Spleen (tissue), 11 donors: Measurements from ENCODE around the gene ARNT2. TPM values are rescaled to one million over a fixed set of nuclear protein-coding genes. Genes with fewer than 3 reads are reported as not detected.

Experiments
- DNase-seq: peaks from one replicate; pipeline ENCODE4 v3.0.0-alpha.2; 2020
- H3K27ac ChIP-seq, 8 donors: fragments of 200-600 bp; sonication (generic) in 7 of 8; 1 replicate in 4 of 8; 2 replicates in 4 of 8; pipeline versions ENCODE4 v1.5.0 to v1.8.0; 2016 to 2021; ENCODE audit warnings: inconsistent platforms in 4 of 8, mild to moderate bottlenecking in 4 of 8, moderate library complexity in 1 of 8
- H3K27me3 ChIP-seq, 7 donors: fragments of 200-600 bp; sonication (generic) in 6 of 7; replicated peaks in 1 of 7; 1 replicate in 4 of 7; 2 replicates in 3 of 7; pipeline versions ENCODE4 v1.5.0 to v1.8.0; 2016 to 2021; ENCODE audit warnings: inconsistent platforms in 3 of 7, mild to moderate bottlenecking in 1 of 7
- H3K36me3 ChIP-seq, 6 donors: fragments of 200-600 bp; sonication (generic) in 5 of 6; 1 replicate in 4 of 6; 2 replicates in 2 of 6; pipeline versions ENCODE4 v1.5.0 to v1.8.0; 2016 to 2021; ENCODE audit warnings: inconsistent platforms in 2 of 6
- H3K4me1 ChIP-seq, 6 donors: fragments of 200-600 bp; sonication (generic) in 5 of 6; 1 replicate in 3 of 6; 2 replicates in 3 of 6; pipeline versions ENCODE4 v1.5.0 to v1.8.0; 2016 to 2021; ENCODE audit warnings: inconsistent platforms in 3 of 6
- H3K4me3 ChIP-seq, 8 donors: fragments of 200-600 bp; sonication (generic) in 7 of 8; 1 replicate in 4 of 8; 2 replicates in 4 of 8; pipeline versions ENCODE4 v1.5.0 to v1.8.0; 2016 to 2021; ENCODE audit warnings: inconsistent platforms in 4 of 8, mild to moderate bottlenecking in 4 of 8, moderate library complexity in 2 of 8
- H3K9me3 ChIP-seq, 8 donors: fragments of 200-600 bp; sonication (generic) in 7 of 8; 1 replicate in 4 of 8; 2 replicates in 4 of 8; pipeline versions ENCODE4 v1.5.0 to v1.8.0; 2016 to 2021; ENCODE audit warnings: inconsistent platforms in 4 of 8
- POLR2A ChIP-seq, 3 donors: fragments of 450-650 bp; IDR thresholded peaks; one replicate each; pipeline ENCODE4 v1.5.1; 2017; ENCODE audit warnings: antibody characterized with exemption in 3 of 3, mild to moderate bottlenecking in 1 of 3
- POLR2AphosphoS5 ChIP-seq, 3 donors: sonication (generic); formaldehyde crosslinking; IDR thresholded peaks; one replicate each; pipeline ENCODE4 v1.5.1; 2017; ENCODE audit warnings: antibody characterized with exemption in 3 of 3
- WGBS, 5 donors: extraction: QIAGEN DNeasy Blood & Tissue Kit in 3 of 5; methylation state at CpG; one replicate each; pipeline versions ENCODE4 v1.1.5 to v1.1.7; 2013 to 2018; 5-methylcytosine and 5-hydroxymethylcytosine counted together
- intact Hi-C: fragments of 100-400 bp; cut with DNase I; formaldehyde crosslinking; loops from one replicate; pipeline ENCODE4 v1.15.0; 2023; ENCODE audit warnings: low total_unique reads
- polyA plus RNA-seq, 3 donors: library from polyadenylated mRNA; stranded (reverse); fragments of 200-250 nt; gene quantifications; one replicate each; pipeline ENCODE4 v1.2.1, GENCODE V29; 2013
- total RNA-seq, 7 donors: library from RNA; depleted of rRNA in 3 of 7; stranded (reverse); fragments of >200 nt in 3 of 7; fragmentation: NEBNext Ultra II Directional in 4 of 7; extraction: Animal tissue kit (Norgen Biotek cat#: 25700) in 4 of 7; gene quantifications; one replicate each; pipeline versions ENCODE4 v1.1.0 to v1.2.1, GENCODE V29; 2016 to 2021
- TF ChIP-seq, protein P1 (sequence below), 11 experiments: fragments of 200-600 bp in 7 of 11; fragments of 450-650 bp in 4 of 11; sonication (generic) in 4 of 11; IDR thresholded peaks in 8 of 11; conservative IDR thresholded peaks in 3 of 11; 1 replicate in 7 of 11; 2 replicates in 4 of 11; pipeline versions ENCODE4 v1.4.0 to v1.8.0; 2016 to 2021; ENCODE audit warnings: antibody characterized with exemption in 11 of 11, inconsistent platforms in 4 of 11, mild to moderate bottlenecking in 1 of 11
- donor health status: healthy with polysubstance abuse.
- donor health status: DM: no; HTN: no; CAD: no; lungs with moderate emphysema.
- donor health status: DM: no; HTN: no; CAD: no.
- donor health status: Bipolar disorder and iron deficiency.
- donor health status: healthy.
- donor health status: DM: no; HTN: no; CAD: no.
- donor health status: DM: yes; HTN: yes; CAD: no.

Gene ARNT2
- total and polyA plus RNA-seq, 10 donors, result 1.9 to 12.3 (median 9.1) TPM

DNA sequence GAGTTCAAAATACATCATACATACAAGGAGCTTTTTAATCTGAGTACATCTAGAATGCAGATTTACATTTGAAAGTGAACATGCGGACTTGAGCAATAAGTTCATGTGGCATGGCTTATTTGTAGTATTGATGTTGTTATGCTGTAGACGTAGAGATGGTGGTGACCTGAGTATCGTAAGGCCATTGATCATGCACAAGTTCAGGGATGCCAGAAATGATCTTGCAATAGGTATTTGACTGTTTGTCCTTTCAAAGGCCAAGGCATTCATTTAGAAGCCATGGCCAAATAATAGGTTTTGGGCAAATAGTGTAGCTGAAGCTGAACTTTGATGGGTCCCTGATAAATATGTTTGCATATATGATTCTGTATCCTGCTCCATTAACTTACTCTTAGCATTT, 35.0 kb downstream of the ARNT2 start:
- Histone ChIP-seq H3K9me3 (no peaks in the 10 kb centered on the region), H3K36me3 (no peaks in the 10 kb centered on the region), H3K4me3 (no peak overlapping the region), H3K4me1 (peaks cover 0 to 21% (median 6%) of the 10 kb centered on the region in 6 donors), H3K27me3 (peaks cover 0 to 20% (median 0%) of the 10 kb centered on the region in 7 donors), H3K27ac (no peak overlapping the region)
- TF ChIP-seq, protein P1, sequence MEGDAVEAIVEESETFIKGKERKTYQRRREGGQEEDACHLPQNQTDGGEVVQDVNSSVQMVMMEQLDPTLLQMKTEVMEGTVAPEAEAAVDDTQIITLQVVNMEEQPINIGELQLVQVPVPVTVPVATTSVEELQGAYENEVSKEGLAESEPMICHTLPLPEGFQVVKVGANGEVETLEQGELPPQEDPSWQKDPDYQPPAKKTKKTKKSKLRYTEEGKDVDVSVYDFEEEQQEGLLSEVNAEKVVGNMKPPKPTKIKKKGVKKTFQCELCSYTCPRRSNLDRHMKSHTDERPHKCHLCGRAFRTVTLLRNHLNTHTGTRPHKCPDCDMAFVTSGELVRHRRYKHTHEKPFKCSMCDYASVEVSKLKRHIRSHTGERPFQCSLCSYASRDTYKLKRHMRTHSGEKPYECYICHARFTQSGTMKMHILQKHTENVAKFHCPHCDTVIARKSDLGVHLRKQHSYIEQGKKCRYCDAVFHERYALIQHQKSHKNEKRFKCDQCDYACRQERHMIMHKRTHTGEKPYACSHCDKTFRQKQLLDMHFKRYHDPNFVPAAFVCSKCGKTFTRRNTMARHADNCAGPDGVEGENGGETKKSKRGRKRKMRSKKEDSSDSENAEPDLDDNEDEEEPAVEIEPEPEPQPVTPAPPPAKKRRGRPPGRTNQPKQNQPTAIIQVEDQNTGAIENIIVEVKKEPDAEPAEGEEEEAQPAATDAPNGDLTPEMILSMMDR (IDR thresholded peaks at IDR 0.05 in 8 of 11, conservative IDR thresholded peaks at IDR 0.05 in 3 of 11), result no peak
- TF ChIP-seq POLR2AphosphoS5 (IDR thresholded peaks at IDR 0.05), result no peak
- no peak for TF ChIP-seq POLR2A (IDR thresholded peaks at IDR 0.05)
- intact Hi-C loops, result no loop called here
- 79 to 97% (median 88%) methylated on average over 3 of the region's 3 CpGs for WGBS, 5 donors
- DNase-seq, result no peak

- Histone ChIP-seq H3K9me3 (no peaks in the 10 kb centered on the region), H3K36me3 (no peaks in the 10 kb centered on the region), H3K4me1 (peaks cover 0 to 17% (median 4%) of the 10 kb centered on the region in 6 donors), H3K27ac (no peak overlapping the region), H3K27me3 (peaks cover 0 to 20% (median 0%) of the 10 kb centered on the region in 7 donors), H3K4me3 (no peak overlapping the region)
- WGBS, 5 donors, result 77 to 97% (median 88%) methylated on average over 3 of the region's 3 CpGs
- intact Hi-C loops, result no loop called here
- no peak for TF ChIP-seq POLR2A (IDR thresholded peaks at IDR 0.05)
- no peak for TF ChIP-seq POLR2AphosphoS5 (IDR thresholded peaks at IDR 0.05)
- TF ChIP-seq, protein P1 (IDR thresholded peaks at IDR 0.05 in 8 of 11, conservative IDR thresholded peaks at IDR 0.05 in 3 of 11), result no peak
- DNase-seq, result no peak
These were observed 35.8 kb downstream of the ARNT2 start for GRCh38 chr15:80440024-80440423.

- TF ChIP-seq POLR2A (IDR thresholded peaks at IDR 0.05) (no peak), POLR2AphosphoS5 (IDR thresholded peaks at IDR 0.05) (no peak)
- TF ChIP-seq, protein P1 (IDR thresholded peaks at IDR 0.05 in 8 of 11, conservative IDR thresholded peaks at IDR 0.05 in 3 of 11), result no peak
These were observed 36.9 kb downstream of the ARNT2 start for GRCh38 chr15:80441041-80441440.

DNA sequence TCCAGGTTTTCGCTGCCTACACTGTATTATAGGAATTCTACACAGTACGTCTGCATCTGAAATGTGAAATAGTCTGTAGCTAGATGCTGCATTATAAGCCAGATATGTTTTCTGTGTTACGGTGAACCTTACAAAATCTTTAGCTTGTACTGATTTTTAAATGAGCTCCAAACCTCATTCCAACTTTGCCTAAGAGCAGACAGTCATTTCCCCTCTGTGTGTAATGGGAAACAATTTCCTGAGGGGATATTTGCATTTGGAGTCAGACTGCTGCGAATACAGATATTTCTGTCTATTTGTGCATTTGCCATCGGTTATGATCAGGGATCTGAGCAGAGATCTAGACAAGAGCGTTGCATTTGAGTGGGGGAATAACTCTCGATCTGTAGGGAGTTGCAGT, 37.5 kb downstream of the ARNT2 start:
- Histone ChIP-seq H3K27ac (no peak overlapping the region), H3K9me3 (no peaks in the 10 kb centered on the region), H3K27me3 (peaks cover 0 to 20% (median 0%) of the 10 kb centered on the region in 7 donors), H3K36me3 (no peaks in the 10 kb centered on the region), H3K4me3 (no peak overlapping the region), H3K4me1 (peaks cover 0 to under 1% (median 0%) of the 10 kb centered on the region in 6 donors)
- TF ChIP-seq POLR2A (IDR thresholded peaks at IDR 0.05) (no peak), POLR2AphosphoS5 (IDR thresholded peaks at IDR 0.05) (no peak)
- TF ChIP-seq, protein P1 (IDR thresholded peaks at IDR 0.05 in 8 of 11, conservative IDR thresholded peaks at IDR 0.05 in 3 of 11), result no peak
- no peak for DNase-seq
- WGBS, 5 donors, result 69 to 81% (median 76%) methylated on average over 7 of the region's 7 CpGs
- intact Hi-C loops, result no loop called here

More at GRCh38 chr15:80441041-80441440, 36.9 kb downstream of the ARNT2 start:
- Histone ChIP-seq H3K4me3 (no peak overlapping the region), H3K27me3 (peaks cover 0 to 20% (median 0%) of the 10 kb centered on the region in 7 donors), H3K9me3 (no peaks in the 10 kb centered on the region), H3K36me3 (no peaks in the 10 kb centered on the region), H3K4me1 (peaks cover 0 to 7% (median 0%) of the 10 kb centered on the region in 6 donors), H3K27ac (no peak overlapping the region)
- WGBS, 5 donors, result 81 to 87% (median 83%) methylated on average over 3 of the region's 3 CpGs
- intact Hi-C loops, result no loop called here
- DNase-seq, result no peak
